Muscle of leg (tissue), 11 donors: ENCODE results near the gene ATP6V0A1. TPM values are rescaled to one million over a fixed set of nuclear protein-coding genes. Genes with fewer than 3 reads are reported as not detected.
"Not testable (repeated sequence)": the region's sequence is repeated elsewhere in the genome, so short reads cannot be mapped to it uniquely, and the experiment has no call there.

Experiments
- DNase-seq: peaks from one replicate; pipeline ENCODE4 v3.0.0; 2013
- H3K27ac ChIP-seq: one replicate; pipeline ENCODE4 v1.5.1; 2013; ENCODE audit warnings: mild to moderate bottlenecking, low read length, control low read depth
- H3K27me3 ChIP-seq: one replicate; pipeline ENCODE4 v1.6.1; 2013; ENCODE audit warnings: low read length; ENCODE audit not compliant: control insufficient read depth, insufficient read depth
- H3K36me3 ChIP-seq: one replicate; pipeline ENCODE4 v1.6.1; 2013; ENCODE audit warnings: low read length; ENCODE audit not compliant: control insufficient read depth, insufficient read depth
- H3K4me1 ChIP-seq: one replicate; pipeline ENCODE4 v1.6.1; 2013; ENCODE audit warnings: low read length; ENCODE audit not compliant: control insufficient read depth, insufficient read depth
- H3K4me3 ChIP-seq: one replicate; pipeline ENCODE4 v1.5.1; 2013; ENCODE audit warnings: low read length, control low read depth
- H3K9me3 ChIP-seq: replicated peaks from 2 replicates; pipeline ENCODE4 v1.6.1; 2013; ENCODE audit warnings: low read depth, low read length; ENCODE audit not compliant: control insufficient read depth
- WGBS: methylation state at CpG from one replicate; pipeline ENCODE4 v1.1.5; 2013; ENCODE audit warnings: missing lambda C conversion rate; ENCODE audit not compliant: insufficient coverage; 5-methylcytosine and 5-hydroxymethylcytosine counted together
- polyA plus RNA-seq, 8 donors: library from polyadenylated mRNA; unstranded; fragments of 120-200 nt; gene quantifications; one replicate each; pipeline versions ENCODE4 v1.2.1 to v1.2.3, GENCODE V29; 2013; ENCODE audit warnings: inconsistent platforms in 1 of 8, low replicate concordance in 1 of 8; ENCODE audit not compliant: insufficient read length in 8 of 8, insufficient read depth in 1 of 8
- total RNA-seq: library from RNA; stranded (reverse); fragments of 120-200 nt; gene quantifications from one replicate; pipeline ENCODE4 v1.2.4, GENCODE V29; 2013

The ATP6V0A1 gene
- total and polyA plus RNA-seq, 9 donors, result 16.7 to 36.4 (median 22.9) TPM

- not testable (repeated sequence) for H3K27ac ChIP-seq, H3K27me3 ChIP-seq, H3K4me3 ChIP-seq, H3K9me3 ChIP-seq, DNase-seq, H3K36me3 ChIP-seq
- 41% methylated on average over 3 of the region's 5 CpGs for WGBS
- peaks cover 23% of the 10 kb centered on the region for H3K4me1 ChIP-seq
These were observed 97.4 kb downstream of the ATP6V0A1 start for GRCh38 chr17:42555961-42556617.

- Histone ChIP-seq H3K4me1 (peaks cover 34% of the 10 kb centered on the region), H3K4me3 (no peak overlapping the region), H3K27me3 (no peaks in the 10 kb centered on the region), H3K27ac (no peak overlapping the region), H3K36me3 (peaks cover 9% of the 10 kb centered on the region), H3K9me3 (no peaks in the 10 kb centered on the region)
- 93% methylated on average over 5 of the region's 6 CpGs for WGBS
- no peak for DNase-seq
These were observed 100.4 kb downstream of the ATP6V0A1 start for GRCh38 chr17:42559075-42559474.

- H3K4me1 ChIP-seq, result peaks cover 29% of the 10 kb centered on the region
- WGBS, result no CpG with 5 or more reads among the region's 3 CpGs
These were observed 101.6 kb downstream of the ATP6V0A1 start for GRCh38 chr17:42560246-42560645.

GRCh38 chr17:42561897-42562387 is 103.3 kb downstream of the ATP6V0A1 start, which contains the start of gene COASY:
TSS of gene COASY (plus strand) at chr17:42562148. CDS start at chr17:42562623, 475 bp downstream.
- H3K27ac ChIP-seq, result peak within 1 kb of the TSS; percentile 96
- peaks cover 34% of the 10 kb centered on the region for H3K36me3 ChIP-seq
- H3K27me3 ChIP-seq, result no peaks in the 10 kb centered on the region
- H3K9me3 ChIP-seq, result no peaks in the 10 kb centered on the region
- WGBS, result 0% methylated on average over 26 of the region's 26 CpGs
- H3K4me1 ChIP-seq, result peaks cover 34% of the 10 kb centered on the region
- H3K4me3 ChIP-seq, result peak within 1 kb of the TSS; percentile 95
- DNase-seq, result peak; percentile 99

More at GRCh38 chr17:42560246-42560645, 101.6 kb downstream of the ATP6V0A1 start:
- H3K27ac ChIP-seq, result no peak overlapping the region
- H3K27me3 ChIP-seq, result no peaks in the 10 kb centered on the region
- no peak overlapping the region for H3K4me3 ChIP-seq
- H3K36me3 ChIP-seq, result peaks cover 21% of the 10 kb centered on the region
- no peak for DNase-seq
- no peaks in the 10 kb centered on the region for H3K9me3 ChIP-seq

GRCh38 chr17:42562388-42563142 is 103.9 kb downstream of the ATP6V0A1 start:
- Histone ChIP-seq H3K36me3 (peaks cover 34% of the 10 kb centered on the region), H3K4me1 (peaks cover 36% of the 10 kb centered on the region), H3K9me3 (no peaks in the 10 kb centered on the region), H3K4me3 (peak overlapping the region; percentile 95), H3K27me3 (no peaks in the 10 kb centered on the region), H3K27ac (peak overlapping the region; percentile 96)
- no peak for DNase-seq
- WGBS, result 6% methylated on average over 38 of the region's 48 CpGs

- H3K4me1 ChIP-seq, result peaks cover 40% of the 10 kb centered on the region
- 80% methylated on average over 12 of the region's 14 CpGs for WGBS
These were observed 104.4 kb downstream of the ATP6V0A1 start for GRCh38 chr17:42563143-42563509.

GRCh38 chr17:42563543-42563942 is 104.9 kb downstream of the ATP6V0A1 start:
- WGBS, result 69% methylated on average over 1 of the region's 1 CpG
- Histone ChIP-seq H3K4me3 (no peak overlapping the region), H3K36me3 (peaks cover 38% of the 10 kb centered on the region), H3K27ac (no peak overlapping the region), H3K27me3 (no peaks in the 10 kb centered on the region), H3K4me1 (peaks cover 44% of the 10 kb centered on the region), H3K9me3 (no peaks in the 10 kb centered on the region)
- DNase-seq, result no peak

More at GRCh38 chr17:42563143-42563509, 104.4 kb downstream of the ATP6V0A1 start:
- Histone ChIP-seq H3K27ac (peak overlapping the region; percentile 96), H3K27me3 (no peaks in the 10 kb centered on the region), H3K4me3 (peak overlapping the region; percentile 95), H3K36me3 (peaks cover 34% of the 10 kb centered on the region), H3K9me3 (no peaks in the 10 kb centered on the region)
- no peak for DNase-seq

GRCh38 chr17:42563950-42564349 is 105.3 kb downstream of the ATP6V0A1 start:
- 75% methylated on average over 4 of the region's 9 CpGs for WGBS
- peaks cover 42% of the 10 kb centered on the region for H3K36me3 ChIP-seq
- H3K4me1 ChIP-seq, result peaks cover 44% of the 10 kb centered on the region
- no peaks in the 10 kb centered on the region for H3K27me3 ChIP-seq
- no peaks in the 10 kb centered on the region for H3K9me3 ChIP-seq
- DNase-seq, result no peak
- no peak overlapping the region for H3K4me3 ChIP-seq
- H3K27ac ChIP-seq, result no peak overlapping the region

- DNase-seq, result no peak
- H3K36me3 ChIP-seq, result peaks cover 52% of the 10 kb centered on the region
- no peaks in the 10 kb centered on the region for H3K9me3 ChIP-seq
- H3K4me1 ChIP-seq, result peaks cover 44% of the 10 kb centered on the region
- 86% methylated on average over 5 of the region's 15 CpGs for WGBS
- H3K27ac ChIP-seq, result no peak overlapping the region
- H3K4me3 ChIP-seq, result no peak overlapping the region
- no peaks in the 10 kb centered on the region for H3K27me3 ChIP-seq
These were observed 106.3 kb downstream of the ATP6V0A1 start for GRCh38 chr17:42564815-42565522.
